ENCODE data around the gene TPM1.

- TF ChIP-seq CTCF (IDR thresholded peaks at IDR 0.05; ENCODE audit: poor library complexity) (no peak), EZH2 (IDR thresholded peaks at IDR 0.05; ENCODE audit: borderline replicate concordance) (no peak), EZH2phosphoT487 (IDR thresholded peaks at IDR 0.05; ENCODE audit: low read depth, severe bottlenecking, unreplicated experiment) (no peak)
Observed at GRCh38 chr15:63056829-63057228, 14.3 kb downstream of the TPM1 start.
